Trophoblast cell (in vitro differentiated cells and primary cell): ENCODE results near the gene RSBN1L.

Experiments used
- DNase-seq, 2 donors: peaks; one replicate each; pipeline ENCODE4 v3.0.0-alpha.2; 2016
- H2AFZ ChIP-seq: 2 replicates; pipeline ENCODE4 v1.6.1; 2013; ENCODE audit warnings: low read length, moderate library complexity, mild to moderate bottlenecking; ENCODE audit not compliant: insufficient read depth, poor library complexity
- H2AK5ac ChIP-seq: 2 replicates; pipeline ENCODE4 v1.6.1; 2013; ENCODE audit warnings: mild to moderate bottlenecking, low read length
- H2BK120ac ChIP-seq: 2 replicates; pipeline ENCODE4 v1.6.1; 2013; ENCODE audit warnings: low read length, mild to moderate bottlenecking, moderate library complexity; ENCODE audit not compliant: insufficient read depth, poor library complexity
- H2BK12ac ChIP-seq: 2 replicates; pipeline ENCODE4 v1.6.1; 2013; ENCODE audit warnings: mild to moderate bottlenecking, low read length, moderate library complexity
- H2BK5ac ChIP-seq: 2 replicates; pipeline ENCODE4 v1.6.1; 2013; ENCODE audit warnings: low read length, low read depth, moderate library complexity, mild to moderate bottlenecking; ENCODE audit not compliant: poor library complexity
- H3K14ac ChIP-seq: 2 replicates; pipeline ENCODE4 v1.6.1; 2013; ENCODE audit warnings: mild to moderate bottlenecking, low read length
- H3K18ac ChIP-seq: 2 replicates; pipeline ENCODE4 v1.6.1; 2013; ENCODE audit warnings: mild to moderate bottlenecking, low read length
- H3K23ac ChIP-seq: 2 replicates; pipeline ENCODE4 v1.6.1; 2013; ENCODE audit warnings: low read length
- H3K27ac ChIP-seq: 2 replicates; pipeline ENCODE4 v1.5.1; 2013; ENCODE audit warnings: low read depth, mild to moderate bottlenecking, inconsistent platforms, low read length, moderate library complexity
- H3K27me3 ChIP-seq: 2 replicates; pipeline ENCODE4 v1.6.1; 2013; ENCODE audit warnings: inconsistent platforms, mild to moderate bottlenecking, low read length, moderate library complexity; ENCODE audit not compliant: insufficient read depth
- H3K36me3 ChIP-seq, 2 experiments: 1 replicate in 1 of 2; 2 replicates in 1 of 2; pipeline ENCODE4 v1.6.1; 2013; ENCODE audit warnings: low read length in 2 of 2, mild to moderate bottlenecking in 2 of 2, moderate library complexity in 1 of 2; ENCODE audit not compliant: insufficient read depth in 2 of 2, control insufficient read depth in 1 of 2
- H3K4ac ChIP-seq: 2 replicates; pipeline ENCODE4 v1.6.1; 2013; ENCODE audit warnings: low read depth, mild to moderate bottlenecking, low read length, moderate library complexity
- H3K4me1 ChIP-seq, 2 experiments: 1 replicate in 1 of 2; 2 replicates in 1 of 2; pipeline ENCODE4 v1.6.1; 2013; ENCODE audit warnings: low read length in 2 of 2, mild to moderate bottlenecking in 2 of 2, moderate library complexity in 1 of 2; ENCODE audit not compliant: insufficient read depth in 2 of 2, control insufficient read depth in 1 of 2
- H3K4me2 ChIP-seq: 2 replicates; pipeline ENCODE4 v1.6.1; 2013; ENCODE audit warnings: inconsistent platforms, mild to moderate bottlenecking, low read length, moderate library complexity
- H3K4me3 ChIP-seq: 2 replicates; pipeline ENCODE4 v1.5.1; 2013; ENCODE audit warnings: mild to moderate bottlenecking, low read depth, low read length, inconsistent platforms
- H3K79me1 ChIP-seq: one replicate; pipeline ENCODE4 v1.6.1; 2013; ENCODE audit warnings: low read length
- H3K79me2 ChIP-seq: 2 replicates; pipeline ENCODE4 v1.6.1; 2013; ENCODE audit warnings: low read length, mild to moderate bottlenecking; ENCODE audit not compliant: control insufficient read depth, insufficient read depth, poor library complexity
- H3K9ac ChIP-seq: 2 replicates; pipeline ENCODE4 v1.6.1; 2013; ENCODE audit warnings: mild to moderate bottlenecking, low read length
- H3K9me3 ChIP-seq: 2 replicates; pipeline ENCODE4 v1.6.1; 2013; ENCODE audit warnings: low read depth, mild to moderate bottlenecking, control low read depth, inconsistent platforms, low read length; ENCODE audit not compliant: insufficient read depth
- H4K12ac ChIP-seq: 2 replicates; pipeline ENCODE4 v1.6.1; 2013; ENCODE audit warnings: low read depth, mild to moderate bottlenecking, low read length, moderate library complexity
- H4K8ac ChIP-seq: 2 replicates; pipeline ENCODE4 v1.6.1; 2013; ENCODE audit warnings: low read depth, mild to moderate bottlenecking, low read length, moderate library complexity
- H4K91ac ChIP-seq: one replicate; pipeline ENCODE4 v1.6.1; 2013; ENCODE audit warnings: low read depth, mild to moderate bottlenecking, low read length, moderate library complexity
- WGBS: extraction: QIAGEN DNeasy Blood & Tissue Kit; methylation state at CpG from one replicate; pipeline ENCODE4 v1.1.7; 2013; ENCODE audit warnings: missing lambda C conversion rate; ENCODE audit not compliant: insufficient read length, insufficient coverage; ENCODE audit errors: extremely low coverage; 5-methylcytosine and 5-hydroxymethylcytosine counted together

Gene RSBN1L

GRCh38 chr7:77657427-77658224 lies 38.6 kb upstream of the RSBN1L start:
- Histone ChIP-seq H3K27ac (no peak overlapping the region), H3K4ac (no peak overlapping the region), H3K18ac (no peak overlapping the region), H3K14ac (no peak overlapping the region), H3K79me2 (no peaks in the 10 kb centered on the region), H3K79me1 (no peaks in the 10 kb centered on the region), H4K8ac (no peak overlapping the region), H2BK120ac (no peak overlapping the region), H2BK12ac (no peak overlapping the region), H3K4me2 (no peak overlapping the region), H3K23ac (no peak overlapping the region), H3K9me3 (no peaks in the 10 kb centered on the region), H2BK5ac (no peak overlapping the region), H2AK5ac (no peak overlapping the region), H2AFZ (no peak overlapping the region), H4K91ac (no peak overlapping the region), H3K4me1 (no peaks in the 10 kb centered on the region), H3K9ac (no peak overlapping the region), H3K27me3 (no peaks in the 10 kb centered on the region), H3K36me3 (peaks cover 32 to 33% of the 10 kb centered on the region in 2 experiments), H3K4me3 (no peak overlapping the region), H4K12ac (no peak overlapping the region)
- no CpG with 5 or more reads among the region's 1 CpG for WGBS
- peak; percentile 11 to 69 for DNase-seq

DNA sequence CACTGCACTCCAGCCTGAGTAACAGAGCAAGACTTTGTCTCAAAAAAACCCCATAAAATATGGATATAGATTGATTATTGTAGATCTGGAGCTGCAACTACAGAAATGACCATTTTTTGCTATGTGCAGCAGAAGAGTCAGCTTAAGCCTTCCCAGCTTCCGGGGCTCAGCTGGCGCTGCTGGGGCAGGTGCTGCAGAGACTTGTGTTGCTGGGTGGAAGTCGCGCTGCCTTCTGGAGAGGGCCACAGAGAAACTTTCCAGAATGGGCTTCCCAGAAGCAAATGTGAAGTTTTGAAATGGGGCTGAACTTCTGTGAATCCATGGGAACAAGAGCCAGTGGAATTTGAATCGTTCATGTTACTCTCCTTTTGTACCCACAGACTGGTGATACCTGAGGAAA lies 37.3 kb upstream of the RSBN1L start:
- Histone ChIP-seq H3K14ac (no peak overlapping the region), H2AFZ (no peak overlapping the region), H3K79me2 (no peaks in the 10 kb centered on the region), H3K23ac (no peak overlapping the region), H2BK12ac (no peak overlapping the region), H3K27ac (no peak overlapping the region), H3K4me2 (no peak overlapping the region), H3K18ac (no peak overlapping the region), H3K79me1 (no peaks in the 10 kb centered on the region), H3K4me1 (no peaks in the 10 kb centered on the region), H2BK120ac (no peak overlapping the region), H3K4ac (no peak overlapping the region), H3K9ac (no peak overlapping the region), H4K91ac (no peak overlapping the region), H3K27me3 (no peaks in the 10 kb centered on the region), H4K12ac (no peak overlapping the region), H2AK5ac (no peak overlapping the region), H4K8ac (no peak overlapping the region), H2BK5ac (no peak overlapping the region), H3K36me3 (peaks cover 23% of the 10 kb centered on the region in 2 experiments), H3K9me3 (no peaks in the 10 kb centered on the region), H3K4me3 (no peak overlapping the region)
- DNase-seq = no peak
- WGBS = no CpG with 5 or more reads among the region's 5 CpGs

GRCh38 chr7:77661816-77662215 lies 34.4 kb upstream of the RSBN1L start:
- Histone ChIP-seq H3K4me2 (no peak overlapping the region), H4K91ac (no peak overlapping the region), H3K27ac (no peak overlapping the region), H3K4ac (no peak overlapping the region), H2AFZ (no peak overlapping the region), H3K23ac (no peak overlapping the region), H2AK5ac (no peak overlapping the region), H3K4me3 (no peak overlapping the region), H3K9ac (no peak overlapping the region), H3K36me3 (peaks cover 12 to 18% of the 10 kb centered on the region in 2 experiments), H3K4me1 (no peaks in the 10 kb centered on the region), H2BK12ac (no peak overlapping the region), H3K79me2 (no peaks in the 10 kb centered on the region), H4K12ac (no peak overlapping the region), H2BK120ac (no peak overlapping the region), H3K18ac (no peak overlapping the region), H3K79me1 (no peaks in the 10 kb centered on the region), H3K27me3 (no peaks in the 10 kb centered on the region), H2BK5ac (no peak overlapping the region), H4K8ac (no peak overlapping the region), H3K14ac (no peak overlapping the region), H3K9me3 (no peaks in the 10 kb centered on the region)
- WGBS = no CpG with 5 or more reads among the region's 5 CpGs
- no peak for DNase-seq

DNA sequence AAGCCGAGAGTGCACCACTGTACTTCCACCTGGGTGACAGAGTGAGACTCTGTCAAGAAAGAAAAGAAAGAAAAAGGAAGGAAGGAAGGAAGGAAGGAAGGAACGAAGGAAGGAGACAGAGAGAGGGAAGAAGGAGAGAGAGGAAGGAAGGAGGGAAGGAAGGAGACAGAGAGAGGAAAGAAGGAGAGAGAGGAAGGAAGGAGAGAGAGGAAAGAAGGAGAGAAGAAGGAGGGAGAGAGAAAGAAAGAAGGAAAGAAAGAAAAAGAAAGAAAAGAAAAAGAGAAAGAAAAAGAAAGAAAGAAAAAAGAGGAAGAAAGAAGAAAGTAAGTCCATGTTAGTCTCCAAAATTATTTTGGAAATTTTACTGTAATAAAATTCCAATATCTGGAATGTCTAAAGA lies 33.4 kb upstream of the RSBN1L start:
- H2AK5ac ChIP-seq = no peak overlapping the region
- H4K8ac ChIP-seq = no peak overlapping the region
- no peak overlapping the region for H3K27ac ChIP-seq
- H3K79me2 ChIP-seq = no peaks in the 10 kb centered on the region
- DNase-seq = no peak
- no peak overlapping the region for H4K91ac ChIP-seq
- no peaks in the 10 kb centered on the region for H3K4me1 ChIP-seq
- H3K14ac ChIP-seq = no peak overlapping the region
- no peak overlapping the region for H2BK120ac ChIP-seq
- no peak overlapping the region for H2BK12ac ChIP-seq
- H3K79me1 ChIP-seq = no peaks in the 10 kb centered on the region
- H3K27me3 ChIP-seq = no peaks in the 10 kb centered on the region
- no peak overlapping the region for H3K4me2 ChIP-seq
- no peaks in the 10 kb centered on the region for H3K9me3 ChIP-seq
- H3K4ac ChIP-seq = no peak overlapping the region
- H3K9ac ChIP-seq = no peak overlapping the region
- H4K12ac ChIP-seq = no peak overlapping the region
- WGBS = no CpG with 5 or more reads among the region's 2 CpGs
- H3K36me3 ChIP-seq = peaks cover 9 to 15% of the 10 kb centered on the region in 2 experiments
- H2AFZ ChIP-seq = no peak overlapping the region
- H2BK5ac ChIP-seq = no peak overlapping the region
- no peak overlapping the region for H3K4me3 ChIP-seq
- H3K18ac ChIP-seq = no peak overlapping the region
- H3K23ac ChIP-seq = no peak overlapping the region
